PC-9 (cell line): ENCODE results near the gene PPIL4.

Source experiments
- CTCF ChIP-seq: fragments of 200-600 bp; sonication (generic); conservative IDR thresholded peaks from 2 replicates; pipeline ENCODE4 v1.6.1; 2017; ENCODE audit warnings: mixed run types, antibody characterized with exemption, mild to moderate bottlenecking, moderate library complexity
- EZH2 ChIP-seq: fragments of 200-600 bp; sonication (generic); IDR thresholded peaks from 2 replicates; pipeline ENCODE4 v1.8.0; 2017; ENCODE audit warnings: antibody characterized with exemption, low read depth

GRCh38 chr6:149501201-149501600 lies 44.6 kb downstream of the PPIL4 start:
- TF ChIP-seq CTCF: no peak
- TF ChIP-seq EZH2: no peak
